Retinal pigment epithelial cell (primary cell): ENCODE results near the gene FAM241B.
A peak's percentile ranks its signal among the peaks of the same experiment; 100 is the strongest.

Experiments used
- DNase-seq: peaks from one replicate; pipeline ENCODE4 v3.0.0-alpha.2; 2010; ENCODE audit warnings: low read depth
- H3K4me3 ChIP-seq: 2 replicates; pipeline ENCODE4 v1.5.1; 2011; ENCODE audit warnings: mild to moderate bottlenecking, low read length, control low read depth, moderate library complexity
- TF ChIP-seq, protein P1 (sequence below): conservative IDR thresholded peaks from 2 replicates; pipeline ENCODE4 v1.5.1; 2011; ENCODE audit warnings: low read depth, low read length, control low read depth, inconsistent platforms

FAM241B gene

DNA sequence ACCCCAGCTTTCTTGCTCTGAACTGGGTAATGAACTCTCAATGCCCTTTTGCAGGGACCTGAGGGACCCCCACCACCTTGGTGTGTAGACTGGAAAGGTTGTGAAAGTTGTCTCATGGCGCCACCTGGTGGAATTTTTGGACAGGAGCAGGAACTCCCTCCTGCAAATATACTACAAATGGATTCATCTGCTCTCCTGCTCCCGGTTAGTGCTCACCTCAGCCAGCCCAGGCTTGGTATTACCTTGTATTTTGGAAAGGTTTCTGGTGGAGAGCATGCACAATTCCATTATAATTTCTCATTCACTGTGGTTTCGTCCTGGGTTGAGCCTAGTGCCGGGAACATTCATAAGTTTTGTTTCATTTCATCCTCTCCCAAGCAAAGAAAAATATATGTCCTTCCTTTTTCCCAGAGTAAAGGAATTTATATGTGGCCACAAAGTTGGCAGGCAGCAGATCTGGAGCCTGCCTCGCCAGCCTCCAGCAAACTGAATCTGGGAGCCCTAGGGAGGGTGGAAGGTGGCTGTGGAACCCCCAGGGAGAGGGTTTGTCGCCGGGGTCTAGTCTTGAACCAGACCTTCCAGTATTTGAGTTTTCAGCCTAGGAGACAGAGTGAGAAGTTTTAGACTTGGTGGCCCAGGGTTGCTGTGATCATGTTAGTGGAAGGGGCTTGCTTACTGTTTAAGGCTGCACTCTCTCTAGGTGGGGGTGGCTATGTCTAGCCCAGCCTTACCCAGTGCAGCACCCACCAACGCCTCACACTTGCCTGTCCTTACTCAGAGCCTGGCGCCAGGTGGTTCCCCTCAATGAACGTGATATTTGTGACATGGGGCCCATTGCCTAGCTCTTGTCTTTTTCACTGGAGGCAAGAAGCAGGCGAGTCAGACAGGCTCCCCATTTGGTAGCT, 9.5 kb downstream of the FAM241B start:
- TF ChIP-seq, protein P1, sequence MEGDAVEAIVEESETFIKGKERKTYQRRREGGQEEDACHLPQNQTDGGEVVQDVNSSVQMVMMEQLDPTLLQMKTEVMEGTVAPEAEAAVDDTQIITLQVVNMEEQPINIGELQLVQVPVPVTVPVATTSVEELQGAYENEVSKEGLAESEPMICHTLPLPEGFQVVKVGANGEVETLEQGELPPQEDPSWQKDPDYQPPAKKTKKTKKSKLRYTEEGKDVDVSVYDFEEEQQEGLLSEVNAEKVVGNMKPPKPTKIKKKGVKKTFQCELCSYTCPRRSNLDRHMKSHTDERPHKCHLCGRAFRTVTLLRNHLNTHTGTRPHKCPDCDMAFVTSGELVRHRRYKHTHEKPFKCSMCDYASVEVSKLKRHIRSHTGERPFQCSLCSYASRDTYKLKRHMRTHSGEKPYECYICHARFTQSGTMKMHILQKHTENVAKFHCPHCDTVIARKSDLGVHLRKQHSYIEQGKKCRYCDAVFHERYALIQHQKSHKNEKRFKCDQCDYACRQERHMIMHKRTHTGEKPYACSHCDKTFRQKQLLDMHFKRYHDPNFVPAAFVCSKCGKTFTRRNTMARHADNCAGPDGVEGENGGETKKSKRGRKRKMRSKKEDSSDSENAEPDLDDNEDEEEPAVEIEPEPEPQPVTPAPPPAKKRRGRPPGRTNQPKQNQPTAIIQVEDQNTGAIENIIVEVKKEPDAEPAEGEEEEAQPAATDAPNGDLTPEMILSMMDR = peak; percentile 85
- DNase-seq = peak; percentile 10
- H3K4me3 ChIP-seq = no peak overlapping the region

DNA sequence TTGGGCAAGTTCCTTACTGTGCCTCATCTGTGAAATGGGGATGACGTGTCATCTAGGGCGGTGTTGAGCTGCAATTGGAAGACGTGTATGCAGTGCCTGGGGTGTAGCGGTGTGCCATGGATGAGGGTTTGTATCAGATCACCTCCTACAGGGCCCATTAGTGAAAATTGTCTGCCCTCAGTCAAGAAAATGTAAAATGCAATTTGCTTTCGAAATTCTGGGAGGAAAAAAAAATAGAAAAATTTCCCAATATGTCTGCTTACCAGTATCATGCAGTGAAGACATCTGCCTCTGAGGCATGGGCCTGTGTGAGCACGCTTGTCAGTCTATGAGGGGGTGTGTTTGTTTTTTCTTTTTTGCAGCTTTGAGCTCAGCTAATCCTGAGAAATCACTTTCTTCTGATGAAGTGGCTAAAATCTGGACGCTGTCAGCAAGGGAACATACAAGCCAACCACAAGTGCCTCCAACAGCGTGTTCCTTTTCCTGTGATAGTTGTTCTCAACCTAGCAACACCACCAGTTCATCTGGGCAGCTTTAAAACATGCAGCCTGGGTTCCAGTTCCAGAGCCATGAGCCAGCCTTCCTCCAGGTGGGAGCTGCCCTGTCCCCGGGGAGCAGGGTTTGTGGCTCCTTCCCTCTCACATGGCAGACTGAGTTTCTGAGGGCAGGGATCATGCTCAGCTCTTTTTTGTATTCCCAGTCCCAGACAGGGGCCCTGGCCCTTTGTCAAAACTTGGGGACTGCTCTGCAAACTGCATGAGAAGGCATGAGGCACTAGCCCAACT, 10.3 kb downstream of the FAM241B start:
- TF ChIP-seq, protein P1 = no peak
- H3K4me3 ChIP-seq = no peak overlapping the region
- DNase-seq = no peak

DNA sequence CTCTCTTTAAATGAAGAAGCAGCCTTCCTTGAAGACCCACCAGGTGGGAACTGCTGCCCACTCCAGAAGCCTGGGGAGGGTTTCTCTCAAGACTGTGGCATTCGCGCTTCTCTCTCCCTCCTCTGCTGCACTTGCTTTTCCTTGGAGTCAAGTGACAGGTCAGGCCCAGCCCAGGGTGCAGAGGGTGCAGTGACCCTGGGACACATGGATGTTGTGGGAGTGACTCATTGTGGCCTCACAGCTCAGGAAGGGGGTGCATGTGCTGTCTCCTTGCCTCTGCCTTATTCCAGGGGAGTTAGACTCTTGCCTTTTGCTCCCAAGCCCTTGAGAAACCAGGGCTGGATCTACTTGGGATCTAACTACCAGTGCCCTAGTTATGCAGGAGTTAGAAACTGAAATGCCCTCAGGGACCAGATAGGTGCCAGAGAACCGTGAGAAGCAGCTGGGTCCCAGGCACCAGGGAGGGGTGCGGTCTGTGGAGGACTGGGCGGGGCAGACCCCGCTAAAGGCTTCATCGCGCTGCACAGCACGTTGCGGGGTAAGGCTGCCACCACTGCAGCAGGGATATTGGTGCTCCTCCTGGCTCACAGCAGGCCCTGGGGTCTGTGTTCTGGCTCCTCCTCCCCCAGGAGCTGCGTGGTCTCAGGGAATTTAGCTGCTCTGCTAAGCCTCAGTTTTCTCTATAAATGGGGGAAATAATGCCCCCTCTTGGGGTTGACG, 11.4 kb downstream of the FAM241B start:
- TF ChIP-seq, protein P1 = no peak
- no peak for DNase-seq

DNA sequence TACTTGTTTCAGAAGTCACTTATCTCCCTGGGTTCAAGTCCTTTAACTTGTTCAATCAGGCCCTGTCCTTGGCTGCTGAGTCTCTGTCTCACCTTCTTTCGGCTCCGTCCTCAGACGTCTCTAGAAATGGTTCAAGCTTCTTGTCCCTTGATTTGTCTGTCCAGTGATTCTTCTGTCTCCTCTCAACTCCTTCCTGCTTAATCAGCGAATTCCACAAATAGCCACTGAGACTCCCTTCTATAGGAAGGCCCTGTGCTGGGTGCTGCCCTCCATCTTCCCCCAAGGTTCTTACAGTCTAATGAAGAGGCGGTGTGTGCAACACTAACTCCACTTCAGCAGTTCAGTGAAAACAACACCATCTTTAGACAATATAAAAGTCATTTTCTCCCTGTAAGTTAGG, 12.7 kb downstream of the FAM241B start:
- TF ChIP-seq, protein P1 = no peak
- no peak for DNase-seq
- no peak overlapping the region for H3K4me3 ChIP-seq

More for the DNA sequence above, 11.4 kb downstream of the FAM241B start:
- H3K4me3 ChIP-seq = no peak overlapping the region

DNA sequence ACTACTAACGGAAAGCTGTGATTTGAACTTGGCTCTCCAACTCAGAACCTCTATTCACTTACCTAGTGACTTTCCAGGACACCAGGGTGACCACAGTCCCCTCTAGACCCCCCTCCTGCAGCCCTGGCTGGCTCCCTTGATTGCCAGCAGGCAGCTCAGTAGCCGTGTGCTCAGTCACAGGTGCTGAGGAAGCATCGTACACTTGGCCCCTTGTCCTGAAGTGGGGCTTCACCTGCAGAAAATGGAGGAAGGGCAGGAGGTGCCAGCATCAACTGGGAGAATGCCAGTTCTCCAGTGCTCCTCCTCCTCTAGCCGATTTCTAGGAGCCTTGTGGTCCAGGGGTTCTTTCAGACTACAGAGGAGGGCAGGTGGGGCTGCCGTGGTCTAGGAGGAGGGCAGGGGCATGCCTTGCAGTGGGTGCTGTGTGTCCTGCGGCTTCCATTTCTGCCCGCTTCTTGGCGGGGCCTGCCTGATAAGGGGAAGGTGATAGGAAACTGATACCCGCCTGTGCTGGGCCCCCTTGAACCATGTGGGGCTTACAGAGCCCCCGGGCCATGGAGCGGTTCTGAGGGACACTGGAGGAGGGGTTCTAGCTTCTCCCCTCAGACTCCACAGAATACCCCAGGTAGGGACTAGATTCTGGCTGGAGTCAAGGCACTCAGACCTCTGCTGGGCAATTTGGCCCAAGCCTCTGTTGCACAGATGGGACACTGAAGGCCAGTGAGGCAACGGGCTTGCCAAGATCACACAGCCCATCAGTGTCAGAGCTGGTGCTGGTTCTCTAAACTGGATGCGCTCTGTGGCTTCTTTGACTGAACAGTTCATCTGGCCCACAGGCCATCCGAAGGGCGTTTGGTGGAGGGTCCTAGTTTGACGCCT, 14.0 kb downstream of the FAM241B start:
- TF ChIP-seq, protein P1 = no peak
- DNase-seq = no peak
- H3K4me3 ChIP-seq = no peak overlapping the region

DNA sequence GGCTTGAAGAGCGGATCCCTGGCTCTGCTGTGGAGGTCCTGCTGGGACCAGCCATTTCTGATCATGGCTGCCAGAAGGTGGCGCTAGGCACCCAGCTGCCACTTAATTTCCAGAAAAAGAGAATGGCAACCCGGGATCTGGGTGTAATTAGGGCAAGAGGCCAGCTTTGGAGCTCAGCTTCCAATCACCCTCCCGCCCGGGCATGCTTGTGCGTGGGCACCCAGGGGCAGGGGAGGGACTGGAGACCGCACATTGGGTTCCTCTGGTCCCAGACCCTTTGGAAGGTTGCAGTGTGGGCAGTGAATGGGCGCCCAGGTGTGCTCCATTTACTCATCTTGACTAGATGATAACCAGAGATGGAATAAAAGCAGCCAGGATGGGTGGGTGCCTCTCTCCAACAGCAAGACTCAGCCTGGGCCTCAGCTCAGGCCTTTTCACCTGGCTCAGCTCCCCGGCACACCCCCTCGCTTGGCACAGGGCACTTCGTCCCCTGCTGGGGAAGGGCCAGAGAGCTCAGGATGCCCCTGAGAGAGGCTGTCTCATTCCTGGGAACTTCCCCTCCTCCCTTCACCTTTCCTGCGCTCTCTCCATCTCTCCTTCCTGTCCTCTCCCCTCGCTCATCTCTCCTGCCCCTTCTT, 14.7 kb downstream of the FAM241B start:
- TF ChIP-seq, protein P1 = peak; percentile 88
- DNase-seq = peak; percentile 9
- no peak overlapping the region for H3K4me3 ChIP-seq
